Vagina (tissue), 2 donors: ENCODE measurements around the gene NUP210L. TPM values are rescaled to one million over a fixed set of nuclear protein-coding genes. Genes with fewer than 3 reads are reported as not detected.

Source experiments
- DNase-seq, 2 donors: peaks; one replicate each; pipeline ENCODE4 v3.0.0-alpha.2; 2017; ENCODE audit errors: extremely low spot score in 2 of 2
- H3K27ac ChIP-seq: fragments of 200-600 bp; sonication (generic); one replicate; pipeline ENCODE4 v1.5.1; 2019
- H3K27me3 ChIP-seq: fragments of 200-600 bp; sonication (generic); one replicate; pipeline ENCODE4 v1.5.1; 2019
- H3K36me3 ChIP-seq, 2 donors: fragments of 200-600 bp; sonication (generic); one replicate each; pipeline ENCODE4 v1.5.1; 2017 to 2019
- H3K4me1 ChIP-seq: fragments of 200-600 bp; sonication (generic); one replicate; pipeline ENCODE4 v1.5.1; 2019
- H3K4me3 ChIP-seq, 2 donors: fragments of 200-600 bp; sonication (generic); 1 replicate in 1 of 2; 2 replicates in 1 of 2; pipeline ENCODE4 v1.5.1; 2016 to 2019
- H3K9me3 ChIP-seq: fragments of 200-600 bp; sonication (generic); one replicate; pipeline ENCODE4 v1.5.1; 2019
- CTCF ChIP-seq, 3 experiments: fragments of 450-650 bp in 2 of 3; fragments of 200-600 bp in 1 of 3; sonication (generic) in 1 of 3; IDR thresholded peaks; one replicate each; pipeline ENCODE4 v1.5.1; 2017 to 2019; ENCODE audit warnings: antibody characterized with exemption in 3 of 3, mild to moderate bottlenecking in 2 of 3, moderate library complexity in 2 of 3
- POLR2A ChIP-seq, 2 donors: fragments of 450-650 bp; IDR thresholded peaks; one replicate each; pipeline ENCODE4 v1.6.1; 2017; ENCODE audit warnings: antibody characterized with exemption in 2 of 2, mild to moderate bottlenecking in 2 of 2, moderate library complexity in 2 of 2
- POLR2AphosphoS5 ChIP-seq, 2 donors: sonication (generic); formaldehyde crosslinking; IDR thresholded peaks; one replicate each; pipeline ENCODE4 v1.9.0; 2017; ENCODE audit warnings: antibody characterized with exemption in 2 of 2, mild to moderate bottlenecking in 2 of 2, low read depth in 1 of 2; ENCODE audit not compliant: insufficient read depth in 1 of 2
- intact Hi-C: fragments of 100-400 bp; cut with DNase I; formaldehyde crosslinking; loops from one replicate; pipeline ENCODE4 v1.15.1; 2023
- microRNA counts, 2 donors: library from miRNA; unstranded; fragments of <30 nt; microRNA quantifications; one replicate each; lab custom pipeline; 2016 to 2017
- microRNA-seq: library from miRNA; unstranded; fragments of <30 nt; microRNA quantifications from one replicate; pipeline ENCODE4, GENCODE V29; 2017; ENCODE audit warnings: borderline number of aligned reads, borderline replicate concordance
- small RNA-seq: library from RNA; depleted of rRNA; stranded (forward); fragments of <200 nt; gene quantifications from one replicate; pipeline ENCODE3, GENCODE V24; 2016
- total RNA-seq: library from RNA; depleted of rRNA; stranded (reverse); fragments of >200 nt; gene quantifications from one replicate; pipeline ENCODE4 v1.2.3, GENCODE V29; 2016

Gene NUP210L
- total RNA-seq, 1 donor from 2014 or later, result not detected

GRCh38 chr1:153944827-153945117, 210.1 kb downstream of the NUP210L start:
- H3K27ac ChIP-seq, result peak overlapping the region; percentile 99
- TF ChIP-seq CTCF (IDR thresholded peaks at IDR 0.05) (no peak), POLR2A (IDR thresholded peaks at IDR 0.05) (no peak), POLR2AphosphoS5 (IDR thresholded peaks at IDR 0.05; ENCODE audit: insufficient read depth in 1 of 2, low read depth in 1 of 2) (no peak)
- peaks cover 27% of the 10 kb centered on the region for H3K4me1 ChIP-seq
- no peak for DNase-seq
- no peaks in the 10 kb centered on the region for H3K27me3 ChIP-seq
- peak overlapping the region; percentile 73 to 89 for H3K4me3 ChIP-seq
- intact Hi-C loops, result loop anchor here (5.0 to 10.0 kb wide), 2 partner anchors 43 to 150 kb away; partner anchors contain the start of gene RAB13
- H3K9me3 ChIP-seq, result no peaks in the 10 kb centered on the region
- peaks cover 0 to 51% of the 10 kb centered on the region in 2 donors for H3K36me3 ChIP-seq

GRCh38 chr1:153944005-153944826, 210.7 kb downstream of the NUP210L start:
- Histone ChIP-seq H3K9me3 (no peaks in the 10 kb centered on the region), H3K4me1 (peaks cover 27% of the 10 kb centered on the region), H3K4me3 (peak overlapping the region in 1 of 2 donors; percentile 4), H3K27ac (peak overlapping the region; percentile 99), H3K36me3 (peaks cover 0 to 50% of the 10 kb centered on the region in 2 donors), H3K27me3 (no peaks in the 10 kb centered on the region)
- TF ChIP-seq CTCF (IDR thresholded peaks at IDR 0.05), result no peak
- TF ChIP-seq POLR2AphosphoS5 (IDR thresholded peaks at IDR 0.05; ENCODE audit: insufficient read depth in 1 of 2, low read depth in 1 of 2), result no peak
- TF ChIP-seq POLR2A (IDR thresholded peaks at IDR 0.05), result no peak
- intact Hi-C loops, result loop anchor here (10.0 kb wide), 1 partner anchor 149 kb away; no protein-coding TSS in a partner anchor
- no peak for DNase-seq

- Histone ChIP-seq H3K9me3 (no peaks in the 10 kb centered on the region), H3K36me3 (peaks cover 0 to 38% of the 10 kb centered on the region in 2 donors), H3K4me3 (no peak overlapping the region), H3K27ac (no peak overlapping the region), H3K27me3 (no peaks in the 10 kb centered on the region), H3K4me1 (peaks cover 27% of the 10 kb centered on the region)
- TF ChIP-seq POLR2AphosphoS5 (IDR thresholded peaks at IDR 0.05; ENCODE audit: insufficient read depth in 1 of 2, low read depth in 1 of 2) (no peak), POLR2A (IDR thresholded peaks at IDR 0.05) (no peak), CTCF (IDR thresholded peaks at IDR 0.05) (no peak)
- intact Hi-C loops, result loop anchor here (10.0 kb wide), 1 partner anchor 148 kb away; no protein-coding TSS in a partner anchor
- no peak for DNase-seq
Measured at GRCh38 chr1:153942766-153943549, 211.9 kb downstream of the NUP210L start.

MicroRNAs encoded within 50 kb of the gene (microRNA counts, 767-probe panel; counts per million panel counts)
- microRNA hsa-miR-190b (lab: Ali Mortazavi, UCI), result 238 to 261 counts per million in 2 donors

Small RNAs within 50 kb of the gene (microRNA-seq; reads per million reads assigned to microRNA genes)
- gene MIR190B, result 34.5 reads per million, percentile 39 among the genes with 10 or more reads in this experiment
- not detected for gene MIR5698
- not detected for gene MIR6737

Small RNAs within 50 kb of the gene (small RNA-seq; reads per million reads assigned to genes)
- 0.52 reads per million for gene MIR190B
- gene MIR5698, result not detected
- not detected for gene MIR6737
- gene RNU6-179P, result not detected

Other genes starting within 250 kb of the NUP210L start
- gene GATAD2B, start 232.1 kb downstream of the NUP210L start, total RNA-seq, result 24.1 TPM
- 42.7 TPM for gene DENND4B, start 208.4 kb downstream of the NUP210L start, total RNA-seq
- 19.2 TPM for gene CRTC2, start 196.5 kb downstream of the NUP210L start, total RNA-seq
- gene SLC39A1, start 191.5 kb downstream of the NUP210L start, total RNA-seq, result 77.8 TPM
- gene CREB3L4, start 187.2 kb downstream of the NUP210L start, total RNA-seq, result 15.2 TPM
- 194 TPM for gene JTB, start 177.4 kb downstream of the NUP210L start, total RNA-seq
- 49.8 TPM for gene RAB13, start 168.7 kb downstream of the NUP210L start, total RNA-seq
- 1,771 TPM for gene RPS27, start 164.3 kb downstream of the NUP210L start, total RNA-seq
- gene TPM3, start 37.0 kb upstream of the NUP210L start, total RNA-seq, result 138 TPM
- not detected for gene CFAP141, start 51.3 kb upstream of the NUP210L start, total RNA-seq
- 75.9 TPM for gene UBAP2L, start 65.9 kb upstream of the NUP210L start, total RNA-seq
- 80.3 TPM for gene HAX1, start 117.6 kb upstream of the NUP210L start, total RNA-seq
- gene AQP10, start 166.0 kb upstream of the NUP210L start, total RNA-seq, result not detected
- 65.1 TPM for gene ATP8B2, start 170.5 kb upstream of the NUP210L start, total RNA-seq